ENCODE results near the gene KCTD15.

DNA sequence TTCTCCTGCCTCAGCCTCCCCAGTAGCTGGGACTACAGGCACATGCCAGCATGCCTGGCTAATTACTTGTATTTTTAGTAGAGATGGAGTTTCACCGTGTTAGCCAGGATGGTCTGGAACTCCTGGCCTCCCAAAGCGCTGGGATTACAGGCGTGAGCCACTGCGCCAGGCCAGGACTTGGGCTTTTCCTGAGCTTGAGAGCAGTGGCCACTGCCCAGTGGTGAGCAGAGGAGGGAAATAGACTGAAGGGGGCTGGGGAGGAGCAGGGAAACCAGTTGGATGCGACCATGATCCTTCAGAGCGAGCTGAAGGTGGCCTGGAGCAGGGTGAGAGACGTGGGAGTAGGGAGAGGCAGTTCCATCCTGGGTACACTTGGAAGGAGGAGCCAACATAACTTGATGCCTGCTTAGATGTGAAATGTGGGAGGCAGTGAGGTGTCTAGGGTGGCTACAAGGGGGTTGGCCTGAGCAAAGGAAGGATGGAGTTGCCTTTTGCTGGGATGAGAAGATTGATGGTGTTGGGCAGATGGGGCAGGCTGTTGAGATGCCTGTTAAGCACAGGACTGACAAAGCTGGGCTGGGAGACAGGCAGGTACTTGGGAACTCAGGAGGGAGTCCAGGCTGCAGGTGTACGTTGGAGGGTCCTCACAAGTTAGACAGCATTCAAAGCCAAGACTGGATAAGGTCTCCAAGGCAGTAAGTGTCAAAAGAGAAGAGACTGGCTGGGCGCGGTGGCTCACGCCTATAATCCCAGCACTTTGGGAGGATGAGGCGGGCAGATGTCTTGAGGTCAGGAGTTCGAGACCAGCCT, 31.8 kb downstream of the KCTD15 start:
- TF ChIP-seq, protein P1, sequence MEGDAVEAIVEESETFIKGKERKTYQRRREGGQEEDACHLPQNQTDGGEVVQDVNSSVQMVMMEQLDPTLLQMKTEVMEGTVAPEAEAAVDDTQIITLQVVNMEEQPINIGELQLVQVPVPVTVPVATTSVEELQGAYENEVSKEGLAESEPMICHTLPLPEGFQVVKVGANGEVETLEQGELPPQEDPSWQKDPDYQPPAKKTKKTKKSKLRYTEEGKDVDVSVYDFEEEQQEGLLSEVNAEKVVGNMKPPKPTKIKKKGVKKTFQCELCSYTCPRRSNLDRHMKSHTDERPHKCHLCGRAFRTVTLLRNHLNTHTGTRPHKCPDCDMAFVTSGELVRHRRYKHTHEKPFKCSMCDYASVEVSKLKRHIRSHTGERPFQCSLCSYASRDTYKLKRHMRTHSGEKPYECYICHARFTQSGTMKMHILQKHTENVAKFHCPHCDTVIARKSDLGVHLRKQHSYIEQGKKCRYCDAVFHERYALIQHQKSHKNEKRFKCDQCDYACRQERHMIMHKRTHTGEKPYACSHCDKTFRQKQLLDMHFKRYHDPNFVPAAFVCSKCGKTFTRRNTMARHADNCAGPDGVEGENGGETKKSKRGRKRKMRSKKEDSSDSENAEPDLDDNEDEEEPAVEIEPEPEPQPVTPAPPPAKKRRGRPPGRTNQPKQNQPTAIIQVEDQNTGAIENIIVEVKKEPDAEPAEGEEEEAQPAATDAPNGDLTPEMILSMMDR (conservative IDR thresholded peaks at IDR 0.05; ENCODE audit: low read length): no peak
- no peak for TF ChIP-seq EZH2phosphoT487 (IDR thresholded peaks at IDR 0.05; ENCODE audit: borderline replicate concordance, low read depth, low read length)
